ENCODE data around the gene ITGA11.

ITGA11 gene

DNA sequence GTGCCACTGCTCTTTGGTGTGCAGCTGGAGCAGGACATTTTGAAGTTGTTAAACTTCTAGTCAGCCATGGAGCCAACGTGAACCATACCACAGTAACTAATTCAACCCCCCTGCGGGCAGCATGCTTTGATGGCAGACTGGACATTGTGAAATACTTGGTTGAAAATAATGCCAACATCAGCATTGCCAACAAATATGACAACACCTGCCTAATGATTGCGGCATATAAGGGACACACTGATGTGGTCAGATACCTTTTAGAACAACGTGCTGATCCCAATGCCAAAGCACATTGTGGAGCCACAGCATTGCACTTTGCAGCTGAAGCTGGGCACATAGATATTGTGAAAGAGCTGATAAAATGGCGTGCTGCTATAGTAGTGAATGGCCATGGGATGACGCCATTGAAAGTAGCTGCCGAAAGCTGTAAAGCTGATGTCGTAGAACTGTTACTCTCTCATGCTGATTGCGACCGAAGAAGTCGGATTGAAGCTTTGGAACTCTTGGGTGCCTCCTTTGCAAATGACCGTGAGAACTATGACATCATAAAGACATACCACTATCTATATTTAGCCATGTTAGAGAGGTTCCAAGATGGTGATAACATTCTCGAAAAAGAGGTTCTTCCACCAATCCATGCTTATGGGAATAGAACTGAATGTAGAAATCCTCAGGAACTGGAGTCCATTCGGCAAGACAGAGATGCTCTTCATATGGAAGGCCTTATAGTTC, 142.2 kb downstream of the ITGA11 start:
- no peak for DNase-seq (ENCODE audit: low read depth in 2 of 2)

DNA sequence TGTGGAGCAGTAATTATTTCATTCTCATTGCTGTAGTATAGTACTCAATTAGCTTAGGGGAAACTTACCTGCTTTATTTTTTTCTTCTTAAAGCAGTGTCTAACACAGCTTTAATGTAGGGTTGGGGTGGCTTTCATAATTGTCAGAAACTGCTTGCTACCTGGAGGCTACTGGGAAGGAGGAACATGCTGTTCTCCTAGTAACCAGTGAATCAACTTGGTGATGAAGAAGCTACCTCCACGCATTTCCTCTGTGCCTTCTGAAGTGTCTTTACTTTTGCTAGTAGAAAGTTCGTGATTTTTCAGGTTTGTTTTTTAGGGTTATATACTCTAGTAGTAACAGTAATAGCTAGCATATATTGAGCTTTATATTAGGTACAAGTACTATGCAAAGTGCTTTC, 142.9 kb downstream of the ITGA11 start:
- no peak for DNase-seq (ENCODE audit: low read depth in 2 of 2)

DNA sequence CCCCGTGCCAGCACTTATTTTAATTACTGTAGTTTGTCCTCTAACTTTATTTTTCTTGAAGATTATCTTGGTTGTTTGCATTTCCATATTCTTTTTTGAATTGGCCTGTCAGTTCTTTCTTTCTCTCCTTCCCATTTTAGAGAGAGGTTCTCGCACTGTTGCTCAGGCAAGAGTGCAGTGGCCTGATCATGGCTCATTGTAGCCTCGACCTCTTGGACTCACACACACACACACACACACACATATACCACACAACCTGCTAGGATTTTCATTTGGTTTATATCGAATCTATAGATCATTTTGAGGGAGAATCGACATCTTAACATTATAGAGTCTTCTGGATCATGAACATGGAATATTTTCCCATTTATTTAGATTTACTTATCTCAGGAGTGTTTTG, 145.7 kb downstream of the ITGA11 start:
- no peak for DNase-seq (ENCODE audit: low read depth in 2 of 2)

- DNase-seq (ENCODE audit: low read depth in 2 of 2): no peak
Observed at GRCh38 chr15:68285259-68285980, 146.5 kb downstream of the ITGA11 start.

- no peak for DNase-seq (ENCODE audit: low read depth in 2 of 2)
Observed at GRCh38 chr15:68284616-68285258, 147.2 kb downstream of the ITGA11 start.

DNA sequence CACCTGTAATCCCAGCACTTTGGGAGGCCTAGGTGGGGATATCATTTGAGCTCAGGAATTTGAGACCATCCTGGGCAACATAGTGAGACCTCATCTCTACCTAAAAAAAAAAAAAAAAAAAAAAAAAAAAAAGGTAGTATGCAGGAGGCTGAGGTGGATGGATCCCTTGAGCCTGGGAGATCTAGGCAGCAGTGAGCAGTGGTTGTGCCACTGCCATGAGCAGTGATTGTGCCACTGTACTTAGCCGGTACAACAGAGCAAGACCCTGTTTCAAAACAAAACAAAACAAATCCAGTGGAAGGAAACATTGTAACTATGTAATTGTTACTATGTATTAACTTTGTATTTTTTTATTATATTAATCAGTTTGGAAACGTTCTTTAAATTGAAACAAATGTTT, 148.6 kb downstream of the ITGA11 start:
- DNase-seq (ENCODE audit: low read depth in 2 of 2): no peak

GRCh38 chr15:68281008-68281407, 151.0 kb downstream of the ITGA11 start:
- no peak for DNase-seq (ENCODE audit: low read depth in 2 of 2)

DNA sequence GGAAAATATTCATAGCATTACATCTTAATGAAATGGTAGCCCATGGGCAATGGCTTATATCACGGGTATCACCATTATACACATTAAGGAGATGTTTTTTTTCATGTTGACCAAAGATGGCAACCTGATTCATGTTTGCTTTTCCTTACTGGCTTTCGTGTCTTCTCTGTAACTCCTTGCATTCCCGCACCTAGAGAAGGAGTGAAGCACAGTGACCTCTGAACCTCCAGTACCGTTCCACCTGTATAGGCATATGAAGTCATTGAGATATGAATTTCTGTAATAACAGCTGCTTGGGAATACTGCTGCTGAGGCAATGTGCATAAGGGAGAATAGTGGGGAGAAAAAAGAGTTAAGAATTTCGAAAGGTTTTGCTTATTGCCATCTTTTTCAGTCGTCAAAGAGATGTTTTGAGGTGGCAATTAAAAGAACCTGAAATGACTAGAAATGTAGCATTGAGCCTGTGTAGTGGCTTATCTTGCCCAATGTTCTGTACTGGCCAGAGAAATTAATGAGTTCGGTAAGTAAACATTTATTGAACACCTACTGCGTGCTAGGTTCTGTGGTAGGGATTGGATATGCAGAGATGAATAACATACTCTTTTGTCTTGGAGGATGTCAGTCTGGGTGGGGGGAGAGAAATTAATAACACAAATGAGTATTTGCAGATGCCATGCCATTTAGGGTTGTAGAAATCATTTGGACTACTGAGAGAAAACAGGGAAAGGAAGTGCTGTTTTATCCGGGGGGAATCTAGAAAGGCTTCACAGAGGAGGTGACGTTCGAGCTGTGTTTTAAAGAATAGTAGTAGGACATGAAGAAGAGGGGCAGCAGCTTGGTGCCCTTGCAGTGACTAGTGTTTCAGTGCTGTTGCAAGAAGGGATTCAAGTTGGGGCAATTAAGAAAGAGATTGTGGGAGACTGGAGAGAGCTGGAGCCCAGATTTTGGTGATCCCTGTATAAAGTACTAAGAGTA, 151.9 kb downstream of the ITGA11 start:
- DNase-seq (ENCODE audit: low read depth in 2 of 2): no peak

DNA sequence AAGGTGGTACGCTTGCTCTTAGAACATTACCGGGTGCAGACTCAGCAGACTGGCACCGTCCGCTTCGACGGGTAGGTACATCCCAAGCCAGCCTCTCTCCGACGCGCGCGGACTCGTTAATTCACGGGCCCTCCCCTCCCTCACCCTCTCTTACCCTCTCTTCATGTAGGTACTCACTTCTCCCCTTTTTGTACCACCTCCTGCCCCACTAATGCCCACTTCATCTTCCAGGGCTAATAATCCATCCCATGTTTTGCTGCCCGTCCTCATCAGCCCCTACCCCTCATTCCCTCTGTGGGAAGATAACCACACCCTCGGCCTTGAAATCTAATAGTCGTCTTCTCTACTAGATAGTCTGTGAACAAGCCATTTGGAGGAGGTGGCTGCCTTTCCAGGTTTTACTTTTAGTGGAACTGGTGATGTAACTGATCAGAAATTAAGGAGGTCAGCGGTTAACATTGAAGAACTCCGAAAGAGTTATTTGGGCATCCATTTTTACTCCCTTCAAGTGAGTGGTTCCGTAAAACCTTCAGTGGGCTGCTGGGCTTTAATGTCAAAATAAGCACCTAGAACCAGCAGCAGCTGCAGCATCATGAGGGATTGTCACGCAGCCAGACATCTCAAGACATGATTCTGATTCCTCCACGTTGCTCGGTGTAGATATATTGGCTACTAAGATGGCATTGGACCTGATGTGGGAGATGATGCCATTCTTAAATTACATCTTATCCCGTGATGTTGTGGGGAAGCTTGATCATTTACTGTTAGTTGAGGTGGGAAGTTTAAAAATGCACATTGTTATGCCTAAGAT, 153.2 kb downstream of the ITGA11 start:
- DNase-seq (ENCODE audit: low read depth in 2 of 2): no peak

DNA sequence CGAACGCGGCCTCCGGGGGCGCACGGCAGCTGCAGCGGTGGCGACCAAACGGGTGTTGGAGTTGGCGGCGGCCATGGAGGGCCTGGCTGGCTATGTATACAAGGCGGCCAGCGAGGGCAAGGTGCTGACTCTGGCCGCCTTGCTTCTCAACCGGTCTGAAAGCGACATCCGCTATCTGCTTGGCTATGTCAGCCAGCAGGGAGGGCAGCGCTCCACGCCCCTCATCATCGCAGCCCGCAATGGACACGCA, 153.7 kb downstream of the ITGA11 start:
- DNase-seq (ENCODE audit: low read depth in 2 of 2): no peak

DNA sequence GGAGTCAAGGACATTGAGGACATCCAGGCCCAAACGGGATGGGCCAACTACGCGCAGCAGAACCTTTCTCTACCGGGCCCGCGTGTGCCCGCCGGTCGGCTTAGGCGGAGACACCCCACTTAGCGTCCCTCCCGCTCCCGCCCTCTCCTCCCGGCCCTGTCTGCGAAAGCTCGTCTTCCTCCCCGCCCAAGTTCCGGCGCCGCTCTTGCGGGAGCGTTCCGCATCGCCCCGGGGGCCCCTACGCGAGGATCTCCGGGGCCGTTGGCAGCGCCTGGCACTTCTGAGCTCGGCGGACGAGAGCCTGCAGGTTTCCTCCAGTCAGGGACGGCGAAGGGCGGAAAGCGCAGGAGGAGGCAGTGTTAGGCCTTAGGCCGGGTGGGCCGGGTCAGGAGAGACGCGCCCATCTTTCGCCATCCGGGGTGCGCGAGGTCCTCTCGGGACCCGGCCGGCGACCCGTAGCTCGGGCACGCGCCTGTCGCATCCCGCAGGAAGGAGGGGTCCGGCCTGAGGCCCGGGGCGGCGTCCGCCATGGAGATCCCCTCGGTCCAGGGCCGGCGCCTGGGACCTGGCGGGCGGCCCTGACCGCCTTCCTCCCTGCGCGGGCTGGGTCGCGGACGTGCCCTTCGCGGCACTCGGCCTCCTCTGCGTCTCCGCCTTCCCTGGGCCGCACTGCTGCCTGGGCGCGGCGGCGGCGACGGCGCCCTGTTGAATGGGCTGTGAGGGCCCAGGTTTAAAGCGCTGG, 154.2 kb downstream of the ITGA11 start, which contains the start of gene FEM1B:
TSS of gene FEM1B (plus strand) at position 143 of the 742 bp plus-strand sequence. CDS start 673 bp downstream, outside the sequence.
- DNase-seq (ENCODE audit: low read depth in 2 of 2): peak; percentile 80 to 82

DNA sequence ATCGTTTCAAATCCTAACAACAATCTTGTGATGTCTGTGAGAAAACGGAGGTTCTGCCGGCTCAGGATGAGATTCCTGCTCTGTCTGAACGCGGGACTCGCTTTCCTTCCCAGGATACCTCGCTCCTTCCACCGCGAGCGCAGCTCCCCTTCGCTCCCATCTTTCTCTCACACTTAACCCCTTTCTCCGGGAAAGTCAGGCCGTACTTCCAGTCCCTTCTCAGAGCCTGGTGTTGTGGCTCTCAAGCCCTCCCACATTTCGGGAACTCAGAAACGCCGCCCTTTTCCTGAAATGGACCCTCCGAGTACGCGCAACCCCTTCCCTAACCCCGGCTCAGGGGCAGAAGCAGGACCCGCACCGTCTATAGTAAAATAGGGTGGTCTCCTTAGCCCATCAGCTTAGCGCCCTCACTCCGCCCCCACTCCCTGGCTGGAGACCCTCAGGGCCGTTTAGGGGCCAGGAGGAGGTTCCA, 154.8 kb downstream of the ITGA11 start:
- DNase-seq (ENCODE audit: low read depth in 2 of 2): no peak

GRCh38 chr15:68276668-68277067, 155.3 kb downstream of the ITGA11 start:
- no peak for DNase-seq (ENCODE audit: low read depth in 2 of 2)

DNA sequence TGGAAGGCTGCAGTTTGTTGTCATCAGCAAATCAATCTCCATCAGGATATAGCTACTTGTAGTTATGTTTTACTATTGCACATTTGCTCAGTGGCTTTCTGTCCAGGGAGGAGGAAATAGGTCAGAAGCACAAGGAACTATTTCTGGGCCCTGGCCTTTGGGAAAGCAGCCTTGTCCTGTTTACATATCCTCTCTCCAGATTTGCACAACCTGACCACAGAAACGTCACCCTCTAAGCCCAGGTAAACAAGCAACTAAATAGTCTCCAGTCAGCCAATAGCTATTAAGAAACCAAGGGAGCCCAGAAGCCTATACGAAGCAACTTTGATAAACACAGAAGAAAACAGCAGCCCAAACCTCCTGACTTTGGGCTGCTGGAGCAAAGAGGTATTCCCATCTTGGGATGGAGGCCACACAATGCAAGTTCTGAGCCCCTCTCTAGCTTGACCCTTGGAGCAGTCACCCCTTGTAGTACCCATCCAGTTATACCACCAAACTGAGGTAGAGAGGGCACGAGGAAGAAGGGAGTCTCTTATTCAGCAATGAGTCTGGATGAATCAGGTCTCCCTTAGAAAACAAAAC, 156.7 kb downstream of the ITGA11 start:
- no peak for DNase-seq (ENCODE audit: low read depth in 2 of 2)

- no peak for DNase-seq (ENCODE audit: low read depth in 2 of 2)
Observed at GRCh38 chr15:68274201-68274848, 157.6 kb downstream of the ITGA11 start.

- no peak for DNase-seq (ENCODE audit: low read depth in 2 of 2)
Observed at GRCh38 chr15:68272721-68273271, 159.2 kb downstream of the ITGA11 start.

- DNase-seq (ENCODE audit: low read depth in 2 of 2): no peak
Observed at GRCh38 chr15:68271854-68272471, 160.0 kb downstream of the ITGA11 start.

DNA sequence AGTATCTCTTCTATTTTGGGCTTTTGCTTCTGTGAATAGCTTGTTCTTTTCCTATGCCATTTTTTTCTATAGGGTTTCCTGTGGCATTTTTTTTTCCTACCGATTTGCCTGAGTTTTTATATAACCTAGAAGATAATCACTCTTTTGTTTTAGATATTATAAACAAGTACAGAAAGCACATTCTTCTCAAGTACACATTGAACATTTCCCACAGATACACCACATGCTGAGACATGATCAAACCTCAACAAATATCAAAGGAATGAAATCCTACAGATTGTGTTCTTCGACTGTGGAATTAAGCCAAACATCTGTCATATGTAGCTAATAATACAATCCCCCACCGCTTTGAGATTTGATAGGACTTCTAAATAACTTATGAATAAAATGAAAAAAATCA, 163.6 kb downstream of the ITGA11 start:
- DNase-seq (ENCODE audit: low read depth in 2 of 2): no peak

DNA sequence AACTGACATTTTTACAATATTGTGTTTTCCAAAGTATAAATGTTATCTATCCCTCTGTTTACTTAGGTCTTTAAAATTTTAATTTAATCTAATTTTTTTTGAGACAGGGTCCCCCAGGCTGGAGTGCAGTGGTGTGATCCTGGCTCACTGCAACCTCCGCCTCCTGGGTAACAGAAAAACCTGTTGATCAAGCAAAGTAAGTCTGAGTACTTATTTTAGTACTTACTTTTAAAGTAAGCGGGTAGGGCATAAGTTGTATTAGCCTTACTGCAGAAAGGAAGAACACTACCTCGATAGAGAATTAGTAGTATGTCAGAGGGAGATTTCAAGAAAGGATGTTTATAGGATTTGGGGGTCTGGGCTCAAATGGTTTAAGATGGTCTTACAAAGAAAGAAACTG, 166.3 kb downstream of the ITGA11 start:
- DNase-seq (ENCODE audit: low read depth in 2 of 2): no peak
